ENCODE data around the gene MESD.

DNA sequence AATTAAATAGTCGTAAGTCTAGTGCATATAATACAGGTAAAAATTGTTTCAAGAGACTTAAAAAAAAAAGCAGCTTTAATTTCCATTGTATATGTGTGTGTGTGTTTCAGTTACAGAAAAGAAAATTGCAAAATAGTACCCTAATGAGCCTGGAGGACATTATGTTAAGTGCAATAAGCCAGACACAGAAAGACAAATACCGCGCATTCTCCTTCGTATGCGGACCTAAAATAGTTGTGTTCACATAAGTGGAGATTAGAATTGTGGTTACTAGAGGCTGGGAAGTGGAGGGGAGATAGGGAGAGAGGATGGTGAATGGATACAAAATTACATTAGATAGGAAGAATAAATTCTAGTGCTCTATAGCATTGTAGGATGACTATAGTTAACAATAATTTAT lies 3.6 kb downstream of the MESD start:
- TF ChIP-seq, protein P1, sequence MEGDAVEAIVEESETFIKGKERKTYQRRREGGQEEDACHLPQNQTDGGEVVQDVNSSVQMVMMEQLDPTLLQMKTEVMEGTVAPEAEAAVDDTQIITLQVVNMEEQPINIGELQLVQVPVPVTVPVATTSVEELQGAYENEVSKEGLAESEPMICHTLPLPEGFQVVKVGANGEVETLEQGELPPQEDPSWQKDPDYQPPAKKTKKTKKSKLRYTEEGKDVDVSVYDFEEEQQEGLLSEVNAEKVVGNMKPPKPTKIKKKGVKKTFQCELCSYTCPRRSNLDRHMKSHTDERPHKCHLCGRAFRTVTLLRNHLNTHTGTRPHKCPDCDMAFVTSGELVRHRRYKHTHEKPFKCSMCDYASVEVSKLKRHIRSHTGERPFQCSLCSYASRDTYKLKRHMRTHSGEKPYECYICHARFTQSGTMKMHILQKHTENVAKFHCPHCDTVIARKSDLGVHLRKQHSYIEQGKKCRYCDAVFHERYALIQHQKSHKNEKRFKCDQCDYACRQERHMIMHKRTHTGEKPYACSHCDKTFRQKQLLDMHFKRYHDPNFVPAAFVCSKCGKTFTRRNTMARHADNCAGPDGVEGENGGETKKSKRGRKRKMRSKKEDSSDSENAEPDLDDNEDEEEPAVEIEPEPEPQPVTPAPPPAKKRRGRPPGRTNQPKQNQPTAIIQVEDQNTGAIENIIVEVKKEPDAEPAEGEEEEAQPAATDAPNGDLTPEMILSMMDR (IDR thresholded peaks at IDR 0.05) = no peak
- TF ChIP-seq POLR2A (IDR thresholded peaks at IDR 0.05) (no peak), POLR2AphosphoS5 (IDR thresholded peaks at IDR 0.05) (no peak)
